A549 (cell line): ENCODE results near the gene ASB1. TPM values are rescaled to one million over a fixed set of nuclear protein-coding genes. Genes with fewer than 3 reads are reported as not detected.

Source experiments
- ATAC-seq, 2 experiments: fragments of 200-7000 bp in 1 of 2; fragments of >200 bp in 1 of 2; cut with Nextera tagmentation in 1 of 2; cut with Tn5 transposase in 1 of 2; 3 replicates each; pipeline versions ENCODE4 v1.8.0 to v1.9.1; 2018 to 2020; ENCODE audit warnings: mild to moderate bottlenecking in 1 of 2, moderate library complexity in 1 of 2
- CTCF ChIA-PET: fragments of 300-600 bp; sonication (Branson Sonifier 250); formaldehyde crosslinking; extraction: SDS; loops from one replicate; lab custom pipeline; 2021; ENCODE audit warnings: antibody characterized with exemption, inconsistent platforms; lab: Yijun Ruan, JAX
- POLR2A ChIA-PET: fragments of 350-600 bp; formaldehyde crosslinking; extraction: SDS; loops from one replicate; lab custom pipeline; 2021; ENCODE audit warnings: antibody characterized with exemption, inconsistent platforms; lab: Yijun Ruan, JAX
- DNase-seq, 2 experiments: peaks; one replicate each; pipeline versions ENCODE4 v3.0.0 to v3.0.0-alpha.2; 2011 to 2016; ENCODE audit warnings: low read depth in 1 of 2, low spot score in 1 of 2
- FAIRE-seq: peaks from 2 replicates; lab custom pipeline; 2011; peaks lifted over from hg19 to GRCh38; lab: Jason Lieb, UNC
- H3K27ac ChIP-seq, 2 experiments: fragments of >200 bp; sonication (Bioruptor Twin); formaldehyde crosslinking; 3 replicates each; pipeline ENCODE4 v1.5.1; 2016 to 2017
- H3K4me1 ChIP-seq: fragments of >200 bp; sonication (Bioruptor Twin); formaldehyde crosslinking; 3 replicates; pipeline ENCODE4 v1.6.1; 2016
- H3K4me2 ChIP-seq: fragments of >200 bp; sonication (Bioruptor Twin); formaldehyde crosslinking; 3 replicates; pipeline ENCODE4 v1.6.1; 2016
- H3K4me3 ChIP-seq: fragments of >200 bp; sonication (Bioruptor Twin); formaldehyde crosslinking; 3 replicates; pipeline ENCODE4 v1.5.1; 2016
- H3K9me3 ChIP-seq: fragments of >200 bp; sonication (Bioruptor Twin); formaldehyde crosslinking; 3 replicates; pipeline ENCODE4 v1.6.1; 2016
- ATOH8 ChIP-seq: fragments of 250-450 bp; sonication (Bioruptor Pico); IDR thresholded peaks from 2 replicates; pipeline ENCODE4 v1.5.0; 2020; ENCODE audit warnings: low read depth, mild to moderate bottlenecking, moderate library complexity
- CBX2 ChIP-seq: fragments of 200-600 bp; sonication (generic); IDR thresholded peaks from 2 replicates; pipeline ENCODE4 v1.6.1; 2016; ENCODE audit warnings: low read depth, mild to moderate bottlenecking, borderline replicate concordance
- CEBPB ChIP-seq, 2 experiments: fragments of >200 bp in 1 of 2; sonication (Bioruptor Twin) in 1 of 2; formaldehyde crosslinking in 1 of 2; IDR thresholded peaks; 2 replicates each; pipeline ENCODE4 v1.6.1; 2012 to 2016
- CHD4 ChIP-seq: fragments of 200-600 bp; sonication (generic); IDR thresholded peaks from 2 replicates; pipeline ENCODE4 v1.6.1; 2016; ENCODE audit warnings: antibody characterized with exemption, mild to moderate bottlenecking, borderline replicate concordance
- EHF ChIP-seq: fragments of 250-450 bp; sonication (Bioruptor Pico); IDR thresholded peaks from 2 replicates; pipeline ENCODE4 v1.5.0; 2020; ENCODE audit warnings: mild to moderate bottlenecking
- EHMT2 ChIP-seq: fragments of 200-600 bp; sonication (generic); IDR thresholded peaks from 2 replicates; pipeline ENCODE4 v1.6.1; 2016; ENCODE audit warnings: antibody characterized with exemption, low read depth, mild to moderate bottlenecking, moderate library complexity
- FOSL2 ChIP-seq, 2 experiments: fragments of 450-650 bp in 1 of 2; fragments of >200 bp in 1 of 2; sonication (Bioruptor Twin) in 1 of 2; formaldehyde crosslinking; IDR thresholded peaks; 2 replicates each; pipeline versions ENCODE4 v1.5.0 to v1.6.1; 2016 to 2020; ENCODE audit warnings: mild to moderate bottlenecking in 1 of 2, moderate library complexity in 1 of 2
- GATA3 ChIP-seq: IDR thresholded peaks from 2 replicates; pipeline ENCODE4 v1.6.1; 2012; ENCODE audit warnings: borderline replicate concordance
- HEYL ChIP-seq: fragments of 250-450 bp; sonication (Bioruptor Pico); IDR thresholded peaks from 2 replicates; pipeline ENCODE4 v1.8.0; 2021; ENCODE audit warnings: mild to moderate bottlenecking, moderate library complexity
- MAX ChIP-seq: IDR thresholded peaks from 2 replicates; pipeline ENCODE4 v1.6.1; 2012
- MAZ ChIP-seq: fragments of 150-350 bp; IDR thresholded peaks from 2 replicates; pipeline ENCODE4 v1.6.1; 2014; ENCODE audit warnings: antibody characterized with exemption, low read depth, low read length, borderline replicate concordance
- NFE2L2 ChIP-seq: fragments of 150-350 bp; conservative IDR thresholded peaks from 2 replicates; pipeline ENCODE4 v1.6.1; 2014; ENCODE audit warnings: low read length
- NR3C1 ChIP-seq: fragments of >200 bp; sonication (Bioruptor Twin); formaldehyde crosslinking; IDR thresholded peaks from 3 replicates; pipeline ENCODE4 v1.6.1; 2017
- PHF8 ChIP-seq: fragments of 200-600 bp; sonication (generic); IDR thresholded peaks from 2 replicates; pipeline ENCODE4 v1.6.1; 2016; ENCODE audit warnings: low read depth, mild to moderate bottlenecking, antibody characterized with exemption, moderate library complexity, borderline replicate concordance
- POLR2AphosphoS2 ChIP-seq: conservative IDR thresholded peaks from 2 replicates; pipeline ENCODE4 v1.6.1; 2012; ENCODE audit warnings: low read length, improper control_type of control experiment, inconsistent platforms
- SMC3 ChIP-seq: fragments of >200 bp; sonication (Bioruptor Twin); formaldehyde crosslinking; IDR thresholded peaks from 3 replicates; pipeline ENCODE4 v1.6.1; 2018; ENCODE audit warnings: inconsistent platforms
- ZC3H11A ChIP-seq: fragments of 450-650 bp; IDR thresholded peaks from 2 replicates; pipeline ENCODE4 v1.6.1; 2014; ENCODE audit warnings: antibody characterized with exemption, mild to moderate bottlenecking
- ZNF302 ChIP-seq: fragments of 250-450 bp; sonication (Bioruptor Pico); IDR thresholded peaks from 2 replicates; pipeline ENCODE4 v1.9.0; 2021; ENCODE audit warnings: inconsistent platforms, mild to moderate bottlenecking, moderate library complexity
- ZSCAN20 ChIP-seq: fragments of 250-450 bp; sonication (Bioruptor Pico); IDR thresholded peaks from 2 replicates; pipeline ENCODE4 v1.8.0; 2022; ENCODE audit warnings: mild to moderate bottlenecking, moderate library complexity
- WGBS: methylation state at CpG from one replicate; pipeline ENCODE4 v1.1.6; 2017; ENCODE audit errors: missing lambda C conversion rate; 5-methylcytosine and 5-hydroxymethylcytosine counted together
- polyA plus RNA-seq, 4 experiments: library from polyadenylated mRNA; depleted of rRNA in 3 of 4; stranded (reverse); fragments of >200 nt; fragmentation: RNase III in 1 of 4; extraction: RNeasy Plus Mini Kit Qiagen cat#74134 plus additional on column Dnase treatment in 1 of 4; gene quantifications; 2 replicates in 3 of 4; 3 replicates in 1 of 4; pipeline ENCODE4 v1.2.3, GENCODE V29; 2011 to 2017
- TF ChIP-seq, protein P1 (sequence below): IDR thresholded peaks from 2 replicates; pipeline ENCODE4 v1.6.1; 2012
- TF ChIP-seq, protein P2 (sequence below): fragments of 150-350 bp; IDR thresholded peaks from 2 replicates; pipeline ENCODE4 v1.6.1; 2014; ENCODE audit warnings: low read depth, mild to moderate bottlenecking, low read length
- TF ChIP-seq, protein P3 (sequence below): fragments of >200 bp; sonication (Bioruptor Twin); formaldehyde crosslinking; IDR thresholded peaks from 2 replicates; pipeline ENCODE4 v1.6.1; 2016

The ASB1 gene
- polyA plus RNA-seq, 2 of the 4 experiments (the other 2 are of a cell fraction), result 24.6 to 42.7 TPM

GRCh38 chr2:238496756-238497609, 70.3 kb downstream of the ASB1 start:
- CTCF ChIA-PET, result no interaction called here
- WGBS, result 61% methylated on average over 23 of the region's 23 CpGs
- FAIRE-seq (no peak), DNase-seq (no peak)
- no peak overlapping the region for H3K4me3 ChIP-seq
- TF ChIP-seq GATA3, result no peak
- TF ChIP-seq NFE2L2, result no peak
- TF ChIP-seq CBX2, result no peak
- TF ChIP-seq SMC3, result no peak
- no peak for TF ChIP-seq ATOH8
- no peak for TF ChIP-seq CHD4
- TF ChIP-seq POLR2AphosphoS2, result no peak
- TF ChIP-seq EHF, result no peak
- no peak for TF ChIP-seq PHF8
- no peak for TF ChIP-seq ZNF302 (CRISPR knock-in tag)
- TF ChIP-seq CEBPB (IDR thresholded peaks at IDR 0.05), result no peak
- TF ChIP-seq, protein P1, sequence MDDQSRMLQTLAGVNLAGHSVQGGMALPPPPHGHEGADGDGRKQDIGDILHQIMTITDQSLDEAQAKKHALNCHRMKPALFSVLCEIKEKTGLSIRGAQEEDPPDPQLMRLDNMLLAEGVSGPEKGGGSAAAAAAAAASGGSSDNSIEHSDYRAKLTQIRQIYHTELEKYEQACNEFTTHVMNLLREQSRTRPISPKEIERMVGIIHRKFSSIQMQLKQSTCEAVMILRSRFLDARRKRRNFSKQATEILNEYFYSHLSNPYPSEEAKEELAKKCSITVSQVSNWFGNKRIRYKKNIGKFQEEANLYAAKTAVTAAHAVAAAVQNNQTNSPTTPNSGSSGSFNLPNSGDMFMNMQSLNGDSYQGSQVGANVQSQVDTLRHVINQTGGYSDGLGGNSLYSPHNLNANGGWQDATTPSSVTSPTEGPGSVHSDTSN, result no peak
- TF ChIP-seq, protein P2, sequence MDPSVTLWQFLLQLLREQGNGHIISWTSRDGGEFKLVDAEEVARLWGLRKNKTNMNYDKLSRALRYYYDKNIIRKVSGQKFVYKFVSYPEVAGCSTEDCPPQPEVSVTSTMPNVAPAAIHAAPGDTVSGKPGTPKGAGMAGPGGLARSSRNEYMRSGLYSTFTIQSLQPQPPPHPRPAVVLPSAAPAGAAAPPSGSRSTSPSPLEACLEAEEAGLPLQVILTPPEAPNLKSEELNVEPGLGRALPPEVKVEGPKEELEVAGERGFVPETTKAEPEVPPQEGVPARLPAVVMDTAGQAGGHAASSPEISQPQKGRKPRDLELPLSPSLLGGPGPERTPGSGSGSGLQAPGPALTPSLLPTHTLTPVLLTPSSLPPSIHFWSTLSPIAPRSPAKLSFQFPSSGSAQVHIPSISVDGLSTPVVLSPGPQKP, result no peak
- TF ChIP-seq, all 56 proteins: peak for 0
- no peak overlapping the region for H3K27ac ChIP-seq
- no peaks in the 10 kb centered on the region for H3K9me3 ChIP-seq
- no peaks in the 10 kb centered on the region for H3K4me1 ChIP-seq
- H3K4me2 ChIP-seq, result no peak overlapping the region
- ATAC-seq, result no peak
- POLR2A ChIA-PET, result no interaction called here

GRCh38 chr2:238497610-238498005, 70.9 kb downstream of the ASB1 start:
- ATAC-seq (no peak), FAIRE-seq (no peak), DNase-seq (no peak)
- TF ChIP-seq EHF, result no peak
- TF ChIP-seq ZNF302 (CRISPR knock-in tag), result no peak
- TF ChIP-seq ZC3H11A, result no peak
- no peak for TF ChIP-seq EHMT2
- TF ChIP-seq HEYL, result no peak
- TF ChIP-seq ZSCAN20 (CRISPR knock-in tag), result no peak
- no peak for TF ChIP-seq ATOH8
- TF ChIP-seq MAZ, result no peak
- TF ChIP-seq, protein P3, sequence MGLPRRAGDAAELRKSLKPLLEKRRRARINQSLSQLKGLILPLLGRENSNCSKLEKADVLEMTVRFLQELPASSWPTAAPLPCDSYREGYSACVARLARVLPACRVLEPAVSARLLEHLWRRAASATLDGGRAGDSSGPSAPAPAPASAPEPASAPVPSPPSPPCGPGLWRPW, result no peak
- TF ChIP-seq FOSL2 (IDR thresholded peaks at IDR 0.05), result no peak
- no peak for TF ChIP-seq FOSL2 (CRISPR knock-in tag; IDR thresholded peaks at IDR 0.05)
- no peak for TF ChIP-seq NR3C1
- TF ChIP-seq MAX, result no peak
- TF ChIP-seq CHD4, result no peak
- CTCF ChIA-PET, result no interaction called here
- POLR2A ChIA-PET, result no interaction called here
- Histone ChIP-seq H3K27ac (no peak overlapping the region), H3K9me3 (no peaks in the 10 kb centered on the region), H3K4me1 (no peaks in the 10 kb centered on the region), H3K4me2 (no peak overlapping the region), H3K4me3 (no peak overlapping the region)
- 86% methylated on average over 7 of the region's 7 CpGs for WGBS
